Activated naive CD4-positive, alpha-beta T cell (primary cell): ENCODE measurements around the gene MED26.

Experiments
- DNase-seq, 4 experiments: peaks; one replicate each; lab custom pipeline; 2025; lab: John Stamatoyannopoulos, UW

Gene MED26

DNA sequence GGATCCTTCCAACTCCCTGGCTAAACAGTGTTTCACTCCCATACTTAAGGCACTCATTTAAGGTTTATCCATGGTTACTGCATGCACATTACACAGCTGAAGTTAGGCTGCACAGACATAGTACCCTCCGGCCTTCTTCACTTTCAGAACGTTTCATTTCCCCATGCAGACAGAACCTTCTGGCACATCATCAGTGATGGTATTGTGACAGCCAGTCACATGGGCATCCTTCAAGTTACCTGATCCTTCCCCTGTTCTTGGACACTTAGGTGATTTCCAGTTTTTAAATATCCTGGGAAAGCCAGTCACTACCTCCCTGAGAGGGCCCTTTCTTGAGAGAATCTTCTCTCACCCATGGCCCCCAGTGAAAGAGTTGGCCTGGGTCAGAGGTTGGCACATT is 22.8 kb upstream of the MED26 start:
- no peak for DNase-seq

DNA sequence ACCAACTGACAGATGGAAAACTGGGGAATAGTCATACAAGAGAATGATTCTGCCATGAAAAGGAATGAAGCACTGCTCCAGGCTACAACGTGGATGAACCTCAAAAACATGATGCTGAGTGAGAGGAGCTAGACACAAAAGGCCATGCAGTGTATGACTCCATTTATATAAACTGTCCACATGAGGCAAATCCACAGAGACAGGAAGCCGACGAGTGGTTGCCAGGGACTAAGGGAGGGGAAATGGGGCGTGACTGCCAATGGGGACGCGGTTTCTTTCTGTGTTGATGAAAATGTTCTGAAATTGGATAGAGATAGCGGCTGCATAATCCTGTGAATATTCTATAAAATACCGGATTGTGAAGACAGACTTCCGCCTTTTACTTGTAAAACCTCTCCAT is 21.7 kb upstream of the MED26 start:
- no peak for DNase-seq

DNA sequence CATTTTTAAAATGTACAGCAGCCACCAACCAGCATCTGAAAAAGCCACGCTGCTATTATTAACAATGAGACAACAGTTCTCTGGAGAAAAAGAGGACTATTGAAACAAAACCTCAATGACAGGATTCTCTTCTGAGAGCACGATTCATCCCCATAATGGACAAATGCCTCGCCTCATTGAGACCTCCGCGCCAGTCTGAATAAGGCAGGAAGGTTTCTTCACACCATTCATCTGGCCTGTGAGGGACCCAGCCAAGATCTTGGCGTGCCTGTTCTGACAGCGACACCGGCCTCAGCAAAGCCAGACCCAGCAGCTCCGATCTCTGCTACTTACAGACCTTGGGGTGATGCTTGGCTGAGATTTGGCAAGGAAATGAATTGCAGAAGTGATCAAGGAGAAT is 17.1 kb upstream of the MED26 start:
- no peak for DNase-seq

- no peak for DNase-seq
Measured at GRCh38 chr19:16641695-16642094, 13.7 kb upstream of the MED26 start.

GRCh38 chr19:16640951-16641350 is 12.9 kb upstream of the MED26 start:
- no peak for DNase-seq

- DNase-seq = no peak
Measured at GRCh38 chr19:16638666-16639065, 10.7 kb upstream of the MED26 start.

DNA sequence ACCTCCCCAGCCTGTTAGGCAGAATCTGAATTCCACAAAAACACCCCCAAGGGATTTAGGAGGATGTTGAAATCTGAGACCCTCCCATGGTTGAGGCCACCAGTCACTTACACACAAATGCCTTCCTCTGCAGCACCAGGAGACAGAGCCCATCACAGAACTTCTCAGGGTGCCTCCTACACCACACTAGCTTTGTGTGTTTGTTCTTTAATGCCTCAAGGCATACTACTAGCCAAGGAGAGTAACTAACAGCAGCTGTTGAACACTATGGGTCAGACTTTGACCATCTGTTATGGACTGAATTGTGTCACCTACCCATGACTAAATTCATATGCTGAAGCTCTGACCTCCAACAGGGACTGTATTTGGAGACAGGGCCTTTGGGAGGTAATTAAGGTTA is 9.5 kb upstream of the MED26 start:
- DNase-seq = no peak

DNA sequence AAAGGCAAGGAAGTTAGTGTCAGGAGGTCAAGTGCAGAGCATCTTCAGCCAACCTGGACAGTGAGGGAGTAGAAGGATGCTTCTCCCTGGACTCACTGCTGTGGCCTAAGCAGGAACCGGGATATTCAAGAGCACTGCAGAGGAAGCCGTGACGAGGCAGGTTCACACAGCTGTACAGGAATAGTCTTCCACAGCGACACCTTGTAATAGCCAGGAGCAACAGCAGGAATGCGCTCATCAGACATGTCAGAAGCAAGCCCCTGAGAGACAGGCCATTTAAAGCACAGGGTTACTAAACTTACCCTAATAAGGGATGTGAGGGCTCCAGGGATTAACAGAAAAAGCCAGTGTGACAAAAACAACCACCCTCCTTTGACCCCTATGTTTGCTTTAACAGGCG is 3.5 kb upstream of the MED26 start:
- DNase-seq = no peak

- DNase-seq = peak in 1 of 4 experiments; percentile 36
Measured at GRCh38 chr19:16628984-16629691, 1.1 kb upstream of the MED26 start.

GRCh38 chr19:16627928-16628182 is 149 bp downstream of the MED26 start:
- no peak for DNase-seq

DNA sequence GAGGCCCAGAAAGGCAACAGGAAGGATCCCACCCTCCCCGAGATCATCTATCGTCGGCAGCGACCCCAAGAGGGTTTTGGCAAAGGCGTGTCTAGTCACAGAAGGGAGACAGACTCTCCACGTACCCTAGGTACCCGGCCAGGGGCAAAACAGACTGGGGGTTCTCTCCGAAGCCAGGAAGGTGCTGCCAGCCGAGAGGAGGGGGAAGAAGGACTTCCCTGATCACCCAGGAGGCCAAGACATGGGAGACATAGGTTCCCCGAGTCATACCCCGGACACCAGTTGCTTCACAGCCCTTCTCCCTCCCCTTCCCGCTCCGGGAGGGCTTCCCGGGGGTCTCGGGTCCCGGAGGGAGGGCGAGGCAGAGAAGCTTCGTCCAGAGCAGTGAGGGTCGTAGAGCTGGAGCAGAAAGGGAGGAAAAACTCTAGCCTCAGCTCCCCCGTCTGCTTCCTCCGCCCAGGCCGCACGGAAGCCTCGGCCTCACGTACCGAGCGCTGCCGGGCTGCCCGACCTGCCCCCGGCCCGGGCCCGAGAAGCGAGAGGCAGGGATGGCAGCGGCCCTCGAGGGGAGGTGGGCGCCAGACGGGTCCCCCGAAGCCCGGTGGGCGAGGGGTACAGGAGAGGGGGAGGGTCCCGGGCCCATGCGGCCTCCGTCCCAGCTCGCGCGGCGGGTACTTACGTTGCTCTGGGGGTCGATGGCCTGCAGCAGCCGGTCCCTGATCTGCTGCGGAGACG is 644 bp downstream of the MED26 start:
- DNase-seq = peak in 1 of 4 experiments; percentile 6

GRCh38 chr19:16626796-16627192 is 1.2 kb downstream of the MED26 start:
- no peak for DNase-seq

GRCh38 chr19:16625163-16625958 is 2.6 kb downstream of the MED26 start:
- DNase-seq = no peak

- no peak for DNase-seq
Measured at GRCh38 chr19:16624236-16624635, 3.8 kb downstream of the MED26 start.

DNA sequence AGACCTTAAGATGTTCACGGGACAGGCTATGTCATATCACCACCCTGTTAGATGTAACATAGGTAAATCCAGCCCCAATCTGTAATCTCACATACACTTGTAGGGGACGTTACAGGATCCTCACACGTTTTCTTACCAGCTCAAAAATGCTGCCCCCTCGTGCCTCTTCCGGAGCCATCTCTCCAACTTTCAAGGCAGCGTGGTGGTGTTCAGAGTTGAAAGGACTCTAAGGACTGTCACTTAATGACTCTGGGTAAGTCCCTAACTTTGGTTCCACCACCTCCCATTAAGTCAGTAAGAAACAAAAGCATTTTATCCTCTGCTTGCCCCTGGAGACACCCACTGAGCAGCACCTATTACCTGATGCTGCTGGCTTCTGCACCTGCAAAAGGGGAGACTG is 4.4 kb downstream of the MED26 start:
- DNase-seq = no peak

- no peak for DNase-seq
Measured at GRCh38 chr19:16623066-16623465, 4.9 kb downstream of the MED26 start.

DNA sequence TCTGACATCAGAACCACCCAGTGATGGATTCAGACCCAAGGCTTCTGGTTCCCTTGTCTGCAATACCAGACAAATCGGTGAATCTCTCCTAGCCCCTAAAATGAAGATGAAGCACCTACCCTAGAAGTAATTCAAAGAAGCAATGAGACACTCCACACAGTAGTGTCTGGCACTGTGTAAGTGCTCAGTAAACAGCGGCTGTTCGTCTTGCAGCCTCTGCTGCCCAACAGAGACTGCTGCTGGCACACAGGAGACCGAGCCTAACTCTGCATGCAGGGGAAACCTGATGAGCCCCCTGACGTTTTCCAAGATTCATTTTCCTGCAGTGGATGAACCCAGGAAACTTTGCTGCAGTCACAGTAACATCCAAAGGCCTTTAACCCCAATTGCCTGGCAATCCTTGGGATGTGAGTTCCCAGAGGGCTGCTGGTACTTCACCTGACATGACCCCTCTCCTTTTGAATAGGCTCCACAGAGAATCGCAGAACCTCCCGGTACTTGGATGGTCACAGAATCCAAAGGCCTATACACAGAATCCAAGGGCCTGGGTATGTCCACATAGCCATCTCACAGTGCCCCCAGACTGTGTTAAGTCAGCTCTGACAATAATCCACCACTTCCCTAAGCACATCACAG is 6.7 kb downstream of the MED26 start:
- DNase-seq = no peak

GRCh38 chr19:16620584-16620983 is 7.4 kb downstream of the MED26 start:
- no peak for DNase-seq

- DNase-seq = no peak
Measured at GRCh38 chr19:16620018-16620417, 8.0 kb downstream of the MED26 start.

DNA sequence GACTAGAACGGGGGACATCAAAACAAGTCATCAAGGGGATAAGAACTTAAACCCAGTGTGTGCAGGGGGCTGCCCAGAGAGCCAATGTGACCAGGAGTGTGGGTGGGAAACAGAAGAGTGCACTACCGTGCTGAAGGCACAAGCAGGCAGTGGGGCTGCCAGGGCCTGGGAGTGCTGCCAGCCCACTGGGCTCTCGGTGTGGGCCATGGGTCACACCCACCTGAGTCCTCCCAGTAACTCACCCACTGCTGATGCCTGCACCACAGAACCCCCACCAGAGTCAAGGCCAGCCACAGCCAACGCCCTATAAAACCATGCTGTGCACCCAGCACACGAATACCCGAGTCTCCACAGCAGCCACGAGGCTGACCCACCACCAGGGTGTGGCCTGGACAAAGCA is 8.5 kb downstream of the MED26 start:
- no peak for DNase-seq

DNA sequence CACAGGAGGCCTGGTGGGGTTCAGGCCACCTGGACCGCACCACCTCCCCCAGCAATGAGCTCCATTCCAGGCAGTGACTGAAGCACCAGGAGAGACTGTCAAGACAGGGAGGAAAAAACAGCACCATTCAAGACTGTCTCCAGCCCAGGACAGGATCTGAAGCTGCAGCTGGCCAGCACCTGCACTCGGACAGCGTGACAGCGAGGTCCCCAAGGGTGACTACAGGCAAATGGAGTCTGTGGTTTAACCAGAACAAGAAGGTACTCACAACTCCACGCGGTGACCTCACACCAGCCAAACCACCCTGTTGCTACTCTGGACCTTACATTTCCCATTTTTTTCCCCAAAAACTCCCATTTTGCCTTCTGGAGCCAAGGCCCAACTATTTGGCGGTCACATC is 9.8 kb downstream of the MED26 start:
- DNase-seq = no peak

DNA sequence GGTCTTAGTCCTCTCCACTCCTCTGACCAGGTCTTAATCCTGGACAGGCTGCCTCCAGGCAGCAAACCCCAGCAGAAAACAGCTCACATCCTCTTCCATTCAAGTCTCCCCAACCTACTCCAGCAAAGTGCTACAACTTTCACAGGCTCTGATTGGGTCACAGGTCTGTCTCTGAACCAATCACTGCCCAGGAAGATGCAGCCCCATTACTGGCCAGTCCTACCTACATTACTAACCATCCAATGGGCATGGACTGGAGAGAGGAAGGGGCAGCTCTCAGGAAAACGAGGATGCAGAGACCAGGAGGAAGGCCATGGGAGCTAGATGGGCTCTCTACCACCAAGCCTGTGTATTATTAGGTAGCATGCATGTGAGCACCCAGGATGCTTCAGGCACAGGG is 12.2 kb downstream of the MED26 start:
- DNase-seq = no peak

DNA sequence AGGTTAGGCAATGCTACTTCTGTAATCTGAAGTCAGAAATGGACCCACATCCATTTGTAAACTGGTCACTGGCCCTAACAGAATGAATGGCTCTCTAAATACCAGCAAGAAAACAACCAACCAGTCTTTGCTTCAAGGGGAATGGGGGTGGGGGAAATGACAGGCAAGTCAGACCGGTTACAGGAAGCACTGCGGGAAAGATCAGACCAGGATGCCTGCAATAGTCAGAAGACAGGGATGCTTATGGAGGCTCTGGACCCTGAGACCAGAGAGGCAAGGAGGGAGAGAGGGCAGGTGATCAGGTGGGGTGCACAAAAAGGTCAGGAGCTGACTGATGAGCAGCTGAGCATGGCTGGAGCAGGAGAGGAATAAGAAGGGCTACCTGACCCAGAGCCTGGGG is 13.1 kb downstream of the MED26 start:
- no peak for DNase-seq
